Mesenchymal stem cell (in vitro differentiated cells and primary cell): ENCODE results near the gene HPDL.
"Not testable (repeated sequence)": the region's sequence is repeated elsewhere in the genome, so short reads cannot be mapped to it uniquely, and the experiment has no call there.

ENCODE experiments used
- DNase-seq: peaks from one replicate; pipeline ENCODE4 v3.0.0-alpha.2; 2013
- H2AFZ ChIP-seq: one replicate; pipeline ENCODE4 v1.6.1; 2013; ENCODE audit warnings: low read depth, mild to moderate bottlenecking, control low read depth, inconsistent platforms, low read length, moderate library complexity
- H2AK5ac ChIP-seq: 2 replicates; pipeline ENCODE4 v1.6.1; 2013; ENCODE audit warnings: low read length, moderate library complexity, mild to moderate bottlenecking, inconsistent platforms; ENCODE audit not compliant: severe bottlenecking
- H2BK120ac ChIP-seq: one replicate; pipeline ENCODE4 v1.6.1; 2013; ENCODE audit warnings: low read depth, mild to moderate bottlenecking, inconsistent platforms, low read length, moderate library complexity
- H2BK12ac ChIP-seq, 2 experiments: one replicate each; pipeline ENCODE4 v1.6.1; 2013; ENCODE audit warnings: inconsistent platforms in 2 of 2, low read length in 2 of 2, mild to moderate bottlenecking in 2 of 2, moderate library complexity in 2 of 2, control low read depth in 1 of 2
- H2BK15ac ChIP-seq: one replicate; pipeline ENCODE4 v1.6.1; 2013; ENCODE audit warnings: mild to moderate bottlenecking, low read depth, inconsistent platforms; ENCODE audit not compliant: poor library complexity, severe bottlenecking
- H2BK5ac ChIP-seq: 2 replicates; pipeline ENCODE4 v1.6.1; 2013; ENCODE audit warnings: low read depth, mild to moderate bottlenecking, low read length, control low read depth, inconsistent platforms; ENCODE audit not compliant: poor library complexity, severe bottlenecking
- H3K14ac ChIP-seq, 2 experiments: one replicate each; pipeline ENCODE4 v1.6.1; 2013; ENCODE audit warnings: inconsistent platforms in 2 of 2, low read length in 2 of 2, control low read depth in 1 of 2, mild to moderate bottlenecking in 1 of 2, moderate library complexity in 1 of 2
- H3K18ac ChIP-seq, 2 experiments: one replicate each; pipeline ENCODE4 v1.6.1; 2013; ENCODE audit warnings: inconsistent platforms in 2 of 2, low read length in 2 of 2, control low read depth in 1 of 2, low read depth in 1 of 2, mild to moderate bottlenecking in 1 of 2
- H3K23ac ChIP-seq, 2 experiments: one replicate each; pipeline ENCODE4 v1.6.1; 2013; ENCODE audit warnings: inconsistent platforms in 2 of 2, low read length in 2 of 2, mild to moderate bottlenecking in 2 of 2, moderate library complexity in 2 of 2, control low read depth in 1 of 2
- H3K27ac ChIP-seq: 2 replicates; pipeline ENCODE4 v1.5.1; 2013; ENCODE audit warnings: mild to moderate bottlenecking, moderate library complexity, low read length, control low read depth, inconsistent platforms; ENCODE audit not compliant: poor library complexity, severe bottlenecking
- H3K27me3 ChIP-seq, 2 experiments: 2 replicates each; pipeline versions ENCODE4 v1.6.1 to v1.7.0; 2013; ENCODE audit warnings: low read length in 2 of 2, mild to moderate bottlenecking in 2 of 2, moderate library complexity in 2 of 2, control low read depth in 1 of 2, inconsistent platforms in 1 of 2; ENCODE audit not compliant: control insufficient read depth in 1 of 2, insufficient read depth in 1 of 2
- H3K36me3 ChIP-seq, 2 experiments: 2 replicates each; pipeline versions ENCODE4 v1.6.1 to v1.7.0; 2013; ENCODE audit warnings: low read length in 2 of 2, control low read depth in 1 of 2, inconsistent platforms in 1 of 2, low read depth in 1 of 2, mild to moderate bottlenecking in 1 of 2; ENCODE audit not compliant: insufficient read depth in 2 of 2, control insufficient read depth in 1 of 2
- H3K4ac ChIP-seq, 2 experiments: one replicate each; pipeline ENCODE4 v1.6.1; 2013; ENCODE audit warnings: inconsistent platforms in 2 of 2, low read length in 2 of 2, mild to moderate bottlenecking in 2 of 2, moderate library complexity in 2 of 2, control low read depth in 1 of 2, low read depth in 1 of 2
- H3K4me1 ChIP-seq: 2 replicates; pipeline ENCODE4 v1.6.1; 2013; ENCODE audit warnings: low read depth, low read length, control low read depth; ENCODE audit not compliant: control insufficient read depth, insufficient read depth
- H3K4me2 ChIP-seq: 2 replicates; pipeline ENCODE4 v1.6.1; 2013; ENCODE audit warnings: low read length, mild to moderate bottlenecking, inconsistent platforms; ENCODE audit not compliant: poor library complexity, severe bottlenecking
- H3K4me3 ChIP-seq, 2 experiments: 2 replicates each; pipeline versions ENCODE4 v1.5.1 to v1.7.0; 2013; ENCODE audit warnings: low read length in 2 of 2, mild to moderate bottlenecking in 2 of 2, control low read depth in 1 of 2, low read depth in 1 of 2; ENCODE audit not compliant: insufficient read depth in 1 of 2
- H3K79me1 ChIP-seq: replicated peaks from 2 replicates; pipeline ENCODE4 v1.6.1; 2013; ENCODE audit warnings: mild to moderate bottlenecking, control low read depth, low read length, inconsistent platforms; ENCODE audit not compliant: poor library complexity, severe bottlenecking
- H3K9ac ChIP-seq: 2 replicates; pipeline ENCODE4 v1.7.0; 2013; ENCODE audit warnings: mild to moderate bottlenecking, low read length, moderate library complexity
- H3K9me3 ChIP-seq: 2 replicates; pipeline ENCODE4 v1.7.0; 2013; ENCODE audit warnings: mild to moderate bottlenecking, low read length; ENCODE audit not compliant: control insufficient read depth
- H4K8ac ChIP-seq: one replicate; pipeline ENCODE4 v1.6.1; 2013; ENCODE audit warnings: inconsistent platforms, mild to moderate bottlenecking, low read length, moderate library complexity
- H4K91ac ChIP-seq: one replicate; pipeline ENCODE4 v1.6.1; 2013; ENCODE audit warnings: mild to moderate bottlenecking, low read length, inconsistent platforms
- WGBS: methylation state at CpG from one replicate; pipeline ENCODE4 v1.1.7; 2013; ENCODE audit warnings: mixed read lengths; 5-methylcytosine and 5-hydroxymethylcytosine counted together

Gene HPDL

DNA sequence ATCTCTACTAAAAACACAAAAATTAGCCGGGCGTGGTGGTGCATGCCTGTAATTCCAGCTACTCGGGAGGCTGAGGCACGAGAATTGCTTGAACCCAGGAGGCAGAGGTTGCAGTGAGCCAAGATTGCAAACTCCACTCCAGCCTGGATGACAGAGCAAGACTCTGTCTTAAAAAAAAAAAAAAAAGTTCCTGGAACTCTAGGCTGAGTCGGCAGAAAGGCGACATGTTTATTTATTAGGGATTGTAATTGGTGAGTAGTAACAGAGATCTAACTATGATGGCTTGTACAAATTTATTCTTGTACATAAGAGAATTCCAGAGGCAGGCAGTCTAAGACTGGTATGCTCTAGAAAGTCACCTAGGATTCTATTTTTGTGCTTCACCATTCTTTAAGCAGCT lies 35.7 kb upstream of the HPDL start:
- H4K8ac ChIP-seq, H3K36me3 ChIP-seq, H4K91ac ChIP-seq, H2AK5ac ChIP-seq, H3K14ac ChIP-seq, H3K9ac ChIP-seq, H2BK5ac ChIP-seq, H3K4me3 ChIP-seq, H3K18ac ChIP-seq, H3K27ac ChIP-seq, H3K4ac ChIP-seq, H3K23ac ChIP-seq, H3K4me2 ChIP-seq, H3K4me1 ChIP-seq, H2BK120ac ChIP-seq, H2BK12ac ChIP-seq, H3K27me3 ChIP-seq, H3K79me1 ChIP-seq, H2BK15ac ChIP-seq, H3K9me3 ChIP-seq, DNase-seq, H2AFZ ChIP-seq: not testable (repeated sequence)
- 86% methylated on average over 6 of the region's 6 CpGs for WGBS

DNA sequence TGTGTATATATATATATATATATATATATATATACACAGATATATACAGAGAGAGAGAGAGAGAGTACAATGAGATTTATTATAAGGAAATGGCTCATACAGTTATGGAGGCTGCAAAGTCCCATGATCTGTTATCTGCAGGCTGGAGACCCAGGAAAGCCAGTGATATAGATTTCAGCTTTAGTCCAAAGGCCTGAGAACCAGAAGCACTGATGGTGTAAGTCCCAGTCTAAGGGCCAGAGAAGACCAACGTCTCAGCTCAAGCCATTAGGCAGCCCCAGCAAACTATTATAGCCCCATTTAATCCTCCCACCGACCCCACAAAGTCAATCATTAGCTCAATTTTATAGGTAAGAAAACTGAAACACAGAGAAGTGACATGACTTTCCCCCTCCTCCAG lies 35.0 kb upstream of the HPDL start:
- Histone ChIP-seq H3K27me3 (no peaks in the 10 kb centered on the region), H3K23ac (no peak overlapping the region), H3K4me2 (no peak overlapping the region), H3K14ac (no peak overlapping the region), H2AFZ (no peak overlapping the region), H3K9me3 (no peaks in the 10 kb centered on the region), H2AK5ac (no peak overlapping the region), H3K9ac (no peak overlapping the region), H3K4ac (no peak overlapping the region), H3K27ac (no peak overlapping the region), H2BK5ac (no peak overlapping the region), H3K18ac (no peak overlapping the region), H2BK15ac (no peak overlapping the region), H2BK120ac (no peak overlapping the region), H4K91ac (no peak overlapping the region), H3K4me1 (no peaks in the 10 kb centered on the region), H3K79me1 (no peaks in the 10 kb centered on the region), H2BK12ac (no peak overlapping the region), H3K36me3 (no peaks in the 10 kb centered on the region), H4K8ac (no peak overlapping the region), H3K4me3 (no peak overlapping the region)
- WGBS: 84% methylated on average over 2 of the region's 2 CpGs
- DNase-seq: no peak

DNA sequence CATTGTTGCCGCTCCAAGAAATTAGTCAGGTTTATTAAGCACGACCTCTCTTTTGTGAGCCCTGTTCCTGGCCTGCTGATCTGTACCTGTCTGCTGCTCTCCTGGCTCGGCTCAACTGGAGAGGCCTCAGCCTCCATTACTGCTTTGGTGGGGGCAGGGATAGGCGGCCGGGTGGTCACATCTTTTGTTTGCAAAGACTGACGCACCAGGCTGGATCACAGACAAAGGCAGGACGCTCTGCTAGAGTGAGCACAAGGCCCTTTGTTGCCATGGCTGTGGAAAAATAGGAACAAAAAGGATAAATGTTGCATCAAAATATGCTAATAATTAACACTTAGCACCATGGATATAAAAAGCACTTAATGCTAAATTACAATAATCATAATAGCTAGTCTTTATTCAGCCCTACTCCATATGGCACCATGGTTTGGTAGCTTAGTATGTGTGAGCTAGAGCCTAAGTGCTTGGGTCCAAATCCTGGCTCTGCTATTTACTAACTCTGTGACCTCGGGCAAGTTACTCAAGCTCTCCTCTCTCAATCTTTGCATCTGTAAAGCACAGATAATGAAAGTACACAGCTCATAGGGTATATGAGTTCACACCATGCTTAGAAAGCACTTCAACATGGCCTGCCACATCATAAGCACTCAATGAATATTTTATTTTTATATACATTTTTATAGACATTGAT lies 28.9 kb upstream of the HPDL start:
- no peak overlapping the region for H2BK12ac ChIP-seq
- H4K8ac ChIP-seq: no peak overlapping the region
- H4K91ac ChIP-seq: no peak overlapping the region
- no peak overlapping the region for H3K27ac ChIP-seq
- DNase-seq: no peak
- peaks cover 2% of the 10 kb centered on the region for H3K4me1 ChIP-seq
- H3K23ac ChIP-seq: no peak overlapping the region
- no peak overlapping the region for H2AFZ ChIP-seq
- H3K4me2 ChIP-seq: no peak overlapping the region
- H3K79me1 ChIP-seq: no peaks in the 10 kb centered on the region
- no peak overlapping the region for H2BK5ac ChIP-seq
- H3K36me3 ChIP-seq: no peaks in the 10 kb centered on the region
- H2AK5ac ChIP-seq: no peak overlapping the region
- H3K4me3 ChIP-seq: no peak overlapping the region
- no peak overlapping the region for H3K18ac ChIP-seq
- no peak overlapping the region for H2BK15ac ChIP-seq
- no peak overlapping the region for H3K14ac ChIP-seq
- H3K27me3 ChIP-seq: no peaks in the 10 kb centered on the region
- 89% methylated on average over 6 of the region's 8 CpGs for WGBS
- no peak overlapping the region for H2BK120ac ChIP-seq
- no peaks in the 10 kb centered on the region for H3K9me3 ChIP-seq
- no peak overlapping the region for H3K4ac ChIP-seq
- no peak overlapping the region for H3K9ac ChIP-seq

DNA sequence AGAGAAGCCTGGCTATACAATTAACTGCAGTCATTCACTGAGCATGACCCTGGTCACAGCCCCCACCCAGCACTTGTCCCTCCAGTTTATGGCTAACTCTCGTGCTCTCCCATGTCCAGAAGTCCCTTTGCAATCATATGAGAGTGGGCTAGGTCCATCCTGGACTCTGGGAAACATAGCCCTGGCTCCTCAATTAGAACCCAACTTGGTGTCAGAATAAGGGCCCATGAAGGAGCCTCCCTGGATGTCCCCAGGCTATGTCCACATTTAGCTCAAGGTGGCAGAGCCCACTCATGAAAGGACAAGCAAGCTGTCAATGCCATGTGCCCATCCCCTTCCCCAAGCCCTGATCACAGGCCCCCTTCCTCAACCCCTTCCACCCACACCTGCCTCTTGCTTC lies 27.4 kb upstream of the HPDL start:
- no peaks in the 10 kb centered on the region for H3K27me3 ChIP-seq
- no peak overlapping the region for H4K8ac ChIP-seq
- no peaks in the 10 kb centered on the region for H3K79me1 ChIP-seq
- H3K9ac ChIP-seq: no peak overlapping the region
- 27% methylated on average over 1 of the region's 1 CpG for WGBS
- no peak overlapping the region for H3K14ac ChIP-seq
- H3K27ac ChIP-seq: no peak overlapping the region
- H3K18ac ChIP-seq: no peak overlapping the region
- H2AFZ ChIP-seq: no peak overlapping the region
- H2AK5ac ChIP-seq: no peak overlapping the region
- no peak overlapping the region for H2BK12ac ChIP-seq
- no peak overlapping the region for H3K4me3 ChIP-seq
- H3K36me3 ChIP-seq: no peaks in the 10 kb centered on the region
- peaks cover 8% of the 10 kb centered on the region for H3K4me1 ChIP-seq
- no peak for DNase-seq
- no peaks in the 10 kb centered on the region for H3K9me3 ChIP-seq
- H3K23ac ChIP-seq: no peak overlapping the region
- no peak overlapping the region for H2BK120ac ChIP-seq
- no peak overlapping the region for H3K4ac ChIP-seq
- no peak overlapping the region for H3K4me2 ChIP-seq
- H4K91ac ChIP-seq: no peak overlapping the region
- H2BK15ac ChIP-seq: no peak overlapping the region
- no peak overlapping the region for H2BK5ac ChIP-seq
